Measurements from ENCODE around the gene CUZD1.

DNA sequence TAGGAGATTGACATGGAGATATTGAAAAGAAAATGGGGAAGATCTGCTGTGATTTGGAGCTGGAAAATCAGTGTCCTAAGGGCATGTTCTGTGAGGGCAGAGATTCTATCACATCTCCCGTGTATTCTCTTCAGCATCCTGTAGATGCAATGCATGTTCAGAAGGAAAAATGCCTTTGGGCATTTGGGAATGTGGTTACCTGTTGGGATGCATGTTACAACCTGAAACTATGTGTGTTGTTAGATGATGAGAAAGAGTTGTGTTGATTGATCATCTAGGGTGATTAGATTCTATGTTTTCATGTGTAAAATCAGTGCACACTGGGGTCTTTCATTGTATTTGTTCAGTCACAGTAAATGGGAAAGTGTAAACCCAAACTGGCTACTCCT lies 14.7 kb downstream of the CUZD1 start:
- TF ChIP-seq POLR2AphosphoS5 (IDR thresholded peaks at IDR 0.05; ENCODE audit: low read depth, low read length) = no peak
- TF ChIP-seq SIN3A (IDR thresholded peaks at IDR 0.05; ENCODE audit: borderline replicate concordance, insufficient read depth, low read length) = no peak
